ENCODE results near the gene EHMT1.
"Not testable (repeated sequence)": the region's sequence is repeated elsewhere in the genome, so short reads cannot be mapped to it uniquely, and the experiment has no call there.

The EHMT1 gene

GRCh38 chr9:137763271-137763955 is 144.6 kb downstream of the EHMT1 start:
- no peak for FAIRE-seq
- no peak for DNase-seq (ENCODE audit: insufficient read length)

GRCh38 chr9:137764171-137764671 is 145.4 kb downstream of the EHMT1 start:
- FAIRE-seq: no peak
- DNase-seq (ENCODE audit: insufficient read length): no peak
- no peak for TF ChIP-seq POLR2A (IDR thresholded peaks at IDR 0.05; ENCODE audit: low read depth, low read length)
- TF ChIP-seq POLR2AphosphoS5 (IDR thresholded peaks at IDR 0.05; ENCODE audit: low read depth, low read length): no peak
- TF ChIP-seq TAF1 (IDR thresholded peaks at IDR 0.05; ENCODE audit: borderline replicate concordance, low read depth, low read length): no peak

More at GRCh38 chr9:137763271-137763955, 144.6 kb downstream of the EHMT1 start:
- TF ChIP-seq TAF1 (IDR thresholded peaks at IDR 0.05; ENCODE audit: borderline replicate concordance, low read depth, low read length) (no peak), POLR2AphosphoS5 (IDR thresholded peaks at IDR 0.05; ENCODE audit: low read depth, low read length) (no peak), POLR2A (IDR thresholded peaks at IDR 0.05; ENCODE audit: low read depth, low read length) (no peak)

GRCh38 chr9:137764981-137765380 is 146.2 kb downstream of the EHMT1 start:
- FAIRE-seq (no peak), DNase-seq (ENCODE audit: insufficient read length) (no peak)
- no peak for TF ChIP-seq POLR2A (IDR thresholded peaks at IDR 0.05; ENCODE audit: low read depth, low read length)
- no peak for TF ChIP-seq TAF1 (IDR thresholded peaks at IDR 0.05; ENCODE audit: borderline replicate concordance, low read depth, low read length)
- no peak for TF ChIP-seq POLR2AphosphoS5 (IDR thresholded peaks at IDR 0.05; ENCODE audit: low read depth, low read length)

GRCh38 chr9:137765536-137765935 is 146.7 kb downstream of the EHMT1 start:
- DNase-seq (ENCODE audit: insufficient read length): no peak
- TF ChIP-seq POLR2AphosphoS5 (IDR thresholded peaks at IDR 0.05; ENCODE audit: low read depth, low read length) (no peak), TAF1 (IDR thresholded peaks at IDR 0.05; ENCODE audit: borderline replicate concordance, low read depth, low read length) (no peak), POLR2A (IDR thresholded peaks at IDR 0.05; ENCODE audit: low read depth, low read length) (no peak)
- FAIRE-seq: no peak

GRCh38 chr9:137771580-137771979 is 152.8 kb downstream of the EHMT1 start:
- no peak for TF ChIP-seq POLR2A (IDR thresholded peaks at IDR 0.05; ENCODE audit: low read depth, low read length)
- no peak for TF ChIP-seq POLR2AphosphoS5 (IDR thresholded peaks at IDR 0.05; ENCODE audit: low read depth, low read length)
- TF ChIP-seq TAF1 (IDR thresholded peaks at IDR 0.05; ENCODE audit: borderline replicate concordance, low read depth, low read length): no peak
- no peak for DNase-seq (ENCODE audit: insufficient read length)
- no peak for FAIRE-seq

- no peak for FAIRE-seq
- TF ChIP-seq POLR2A (IDR thresholded peaks at IDR 0.05; ENCODE audit: low read depth, low read length) (no peak), TAF1 (IDR thresholded peaks at IDR 0.05; ENCODE audit: borderline replicate concordance, low read depth, low read length) (no peak), POLR2AphosphoS5 (IDR thresholded peaks at IDR 0.05; ENCODE audit: low read depth, low read length) (no peak)
- no peak for DNase-seq (ENCODE audit: insufficient read length)
These were observed 153.6 kb downstream of the EHMT1 start for GRCh38 chr9:137772281-137772873.

GRCh38 chr9:137774775-137775386 is 156.1 kb downstream of the EHMT1 start:
- TF ChIP-seq POLR2AphosphoS5 (IDR thresholded peaks at IDR 0.05; ENCODE audit: low read depth, low read length): no peak
- TF ChIP-seq POLR2A (IDR thresholded peaks at IDR 0.05; ENCODE audit: low read depth, low read length): no peak
- no peak for TF ChIP-seq TAF1 (IDR thresholded peaks at IDR 0.05; ENCODE audit: borderline replicate concordance, low read depth, low read length)
- DNase-seq (ENCODE audit: insufficient read length) (no peak), FAIRE-seq (no peak)

GRCh38 chr9:137776306-137776995 is 157.6 kb downstream of the EHMT1 start:
- DNase-seq (ENCODE audit: insufficient read length) (no peak), FAIRE-seq (no peak)
- no peak for TF ChIP-seq TAF1 (IDR thresholded peaks at IDR 0.05; ENCODE audit: borderline replicate concordance, low read depth, low read length)
- TF ChIP-seq POLR2A (IDR thresholded peaks at IDR 0.05; ENCODE audit: low read depth, low read length): no peak
- no peak for TF ChIP-seq POLR2AphosphoS5 (IDR thresholded peaks at IDR 0.05; ENCODE audit: low read depth, low read length)

- DNase-seq (ENCODE audit: insufficient read length) (no peak), FAIRE-seq (no peak)
- TF ChIP-seq POLR2A (IDR thresholded peaks at IDR 0.05; ENCODE audit: low read depth, low read length): no peak
- no peak for TF ChIP-seq POLR2AphosphoS5 (IDR thresholded peaks at IDR 0.05; ENCODE audit: low read depth, low read length)
- TF ChIP-seq TAF1 (IDR thresholded peaks at IDR 0.05; ENCODE audit: borderline replicate concordance, low read depth, low read length): no peak
These were observed 159.0 kb downstream of the EHMT1 start for GRCh38 chr9:137777761-137778160.

GRCh38 chr9:137778336-137778735 is 159.5 kb downstream of the EHMT1 start:
- FAIRE-seq: no peak
- no peak for TF ChIP-seq POLR2AphosphoS5 (IDR thresholded peaks at IDR 0.05; ENCODE audit: low read depth, low read length)
- no peak for TF ChIP-seq POLR2A (IDR thresholded peaks at IDR 0.05; ENCODE audit: low read depth, low read length)
- no peak for TF ChIP-seq TAF1 (IDR thresholded peaks at IDR 0.05; ENCODE audit: borderline replicate concordance, low read depth, low read length)

GRCh38 chr9:137778914-137779313 is 160.1 kb downstream of the EHMT1 start:
- no peak for TF ChIP-seq POLR2A (IDR thresholded peaks at IDR 0.05; ENCODE audit: low read depth, low read length)
- no peak for TF ChIP-seq POLR2AphosphoS5 (IDR thresholded peaks at IDR 0.05; ENCODE audit: low read depth, low read length)
- no peak for TF ChIP-seq TAF1 (IDR thresholded peaks at IDR 0.05; ENCODE audit: borderline replicate concordance, low read depth, low read length)
- DNase-seq (ENCODE audit: insufficient read length) (no peak), FAIRE-seq (no peak)

More at GRCh38 chr9:137778336-137778735, 159.5 kb downstream of the EHMT1 start:
- DNase-seq (ENCODE audit: insufficient read length): no peak

- DNase-seq (ENCODE audit: insufficient read length); FAIRE-seq: not testable (repeated sequence)
These were observed 161.2 kb downstream of the EHMT1 start for GRCh38 chr9:137780031-137780430.
